ENCODE measurements around the gene CCT4.

- no peak for TF ChIP-seq EZH2 (IDR thresholded peaks at IDR 0.05)
- no peak for TF ChIP-seq CTCF (IDR thresholded peaks at IDR 0.05 in 2 of 3, conservative IDR thresholded peaks at IDR 0.05 in 1 of 3; ENCODE audit: borderline replicate concordance in 1 of 3, insufficient read depth in 1 of 3, low read depth in 2 of 3, low read length in 2 of 3)
These were observed 9.7 kb downstream of the CCT4 start for GRCh38 chr2:61878761-61879160.
